Activated naive CD8-positive, alpha-beta T cell treated with anti-CD3 and anti-CD28 coated beads, Interleukin-2, amount 50 U/mL, for 16 hours (primary cell): ENCODE measurements around the gene PRTFDC1.

Experiments used
- DNase-seq: peaks from one replicate; pipeline ENCODE4 v3.0.0-alpha.2; 2020; ENCODE audit warnings: low read depth, low spot score

PRTFDC1 gene

DNA sequence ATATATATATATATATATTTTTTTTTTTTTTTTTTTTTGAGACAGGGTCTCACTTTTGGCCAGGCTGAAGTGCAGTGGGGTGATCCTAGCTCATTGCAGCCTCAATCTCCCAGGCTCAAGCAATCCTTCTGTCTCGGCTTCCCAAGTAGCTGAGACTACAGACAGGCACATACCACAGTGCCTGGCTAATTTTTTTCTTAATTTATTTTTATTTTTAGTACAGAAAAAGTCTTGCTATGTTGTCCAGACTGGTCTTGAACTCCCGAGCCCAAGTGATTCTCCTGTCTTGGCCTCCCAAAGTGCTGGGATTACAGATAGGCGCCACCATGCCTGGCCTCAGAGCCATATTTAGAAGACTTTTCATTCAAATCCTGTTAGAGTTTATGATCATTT is 79.6 kb downstream of the PRTFDC1 start:
- no peak for DNase-seq

DNA sequence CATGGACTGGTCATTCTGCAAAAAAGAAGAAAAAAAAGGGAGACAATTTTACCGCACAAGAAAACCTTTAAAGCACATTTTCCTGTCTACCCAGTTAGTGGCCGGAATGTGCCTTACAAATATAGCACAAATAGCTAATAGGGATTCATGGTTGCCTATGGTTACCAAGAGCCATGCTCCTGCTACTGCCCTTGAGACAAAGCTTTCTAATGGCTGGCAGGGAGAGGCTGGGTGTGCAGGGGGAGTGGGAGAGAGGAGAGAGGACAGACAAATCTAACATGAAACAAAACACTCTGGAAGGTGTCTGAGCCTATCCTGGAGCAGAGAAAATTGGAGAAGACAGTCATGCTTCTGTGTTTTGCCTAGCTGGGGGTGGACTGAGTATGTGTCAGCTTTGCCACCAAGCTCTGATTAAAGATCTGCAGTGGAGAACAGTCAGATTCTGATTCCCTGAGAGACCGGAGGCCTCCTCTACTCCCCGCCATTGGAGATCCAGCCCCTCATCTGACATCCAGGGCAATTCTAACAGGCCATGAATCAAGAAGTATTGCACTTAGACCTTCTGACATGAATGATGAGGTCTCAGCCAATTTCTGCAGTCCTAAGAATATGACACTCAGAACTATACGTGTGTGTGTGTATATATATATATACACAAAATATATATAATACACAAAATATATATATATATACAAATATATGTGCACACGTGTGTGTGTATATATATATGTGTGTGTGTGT is 80.2 kb downstream of the PRTFDC1 start:
- no peak for DNase-seq

DNA sequence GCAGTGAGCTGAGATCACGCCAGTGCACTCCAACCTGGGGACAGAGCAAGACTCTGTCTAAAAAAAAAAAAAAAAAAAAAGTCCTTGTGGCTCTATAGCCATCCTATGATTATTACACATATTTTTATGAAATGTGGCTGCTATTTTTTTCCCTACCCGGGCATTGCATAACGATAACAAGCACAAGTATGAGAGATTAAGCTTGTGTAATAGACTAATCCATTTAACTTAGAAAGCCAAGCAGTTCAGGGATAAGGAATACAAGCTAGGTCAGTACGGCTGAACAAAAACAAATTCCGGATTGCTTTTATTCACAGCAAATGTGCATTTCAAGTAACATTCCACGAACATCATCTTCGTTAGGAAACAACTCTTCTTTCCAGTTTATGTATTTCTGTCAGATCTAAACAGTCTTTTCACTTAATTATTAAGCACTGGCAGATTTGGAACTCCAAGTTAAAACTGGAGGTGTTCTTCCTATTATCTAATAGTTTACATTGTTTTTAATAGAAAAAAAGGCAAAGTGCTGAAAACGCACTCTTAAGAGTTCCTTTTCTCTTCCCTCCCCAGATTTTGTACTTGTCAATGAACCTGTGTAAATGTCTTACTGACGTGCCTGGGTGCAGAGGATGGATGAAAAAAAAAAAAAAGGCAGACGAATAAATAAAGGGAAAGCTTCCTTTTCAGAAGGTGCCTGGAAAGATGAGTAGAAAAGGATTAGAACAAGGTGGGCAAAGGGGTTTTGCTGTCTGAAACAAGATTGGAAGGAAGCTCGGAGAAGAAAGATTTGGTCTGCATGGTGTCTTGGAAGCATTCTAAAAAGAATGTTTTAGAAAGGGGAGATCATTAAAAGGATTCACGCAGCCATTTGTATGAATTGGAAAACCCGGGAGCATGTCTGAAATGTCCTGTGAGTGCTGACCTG is 81.1 kb downstream of the PRTFDC1 start:
- no peak for DNase-seq

DNA sequence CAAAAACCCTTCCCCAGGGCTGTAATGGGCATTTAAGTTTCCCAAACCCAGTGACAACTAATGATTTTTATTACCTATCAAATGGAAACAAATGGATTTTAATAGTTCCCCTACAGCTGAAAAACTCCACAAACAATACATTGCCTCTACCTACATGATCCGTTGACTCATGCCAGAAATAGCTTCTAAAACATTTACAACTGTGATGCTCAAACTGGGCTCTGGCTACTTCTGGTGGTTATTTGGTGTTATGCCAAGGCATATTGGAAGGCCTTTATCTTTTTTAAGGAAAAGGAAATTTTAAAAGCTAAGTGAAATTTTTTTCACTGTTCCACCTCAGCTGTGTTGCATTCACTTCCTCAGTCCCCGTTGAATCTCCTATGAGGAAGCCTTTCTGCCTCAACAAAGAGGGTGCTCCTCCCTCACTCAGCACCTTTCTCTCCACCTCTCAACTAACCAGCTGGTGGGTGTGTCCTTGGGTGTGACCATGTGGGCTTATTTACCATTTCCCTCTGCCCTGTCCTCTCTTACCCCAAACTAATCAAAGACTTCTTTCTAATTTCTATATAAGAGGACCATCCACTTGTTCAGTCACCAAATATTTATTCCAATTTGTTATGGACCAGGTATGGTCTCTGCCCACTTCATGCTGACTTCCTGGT is 82.9 kb downstream of the PRTFDC1 start:
- DNase-seq: no peak

DNA sequence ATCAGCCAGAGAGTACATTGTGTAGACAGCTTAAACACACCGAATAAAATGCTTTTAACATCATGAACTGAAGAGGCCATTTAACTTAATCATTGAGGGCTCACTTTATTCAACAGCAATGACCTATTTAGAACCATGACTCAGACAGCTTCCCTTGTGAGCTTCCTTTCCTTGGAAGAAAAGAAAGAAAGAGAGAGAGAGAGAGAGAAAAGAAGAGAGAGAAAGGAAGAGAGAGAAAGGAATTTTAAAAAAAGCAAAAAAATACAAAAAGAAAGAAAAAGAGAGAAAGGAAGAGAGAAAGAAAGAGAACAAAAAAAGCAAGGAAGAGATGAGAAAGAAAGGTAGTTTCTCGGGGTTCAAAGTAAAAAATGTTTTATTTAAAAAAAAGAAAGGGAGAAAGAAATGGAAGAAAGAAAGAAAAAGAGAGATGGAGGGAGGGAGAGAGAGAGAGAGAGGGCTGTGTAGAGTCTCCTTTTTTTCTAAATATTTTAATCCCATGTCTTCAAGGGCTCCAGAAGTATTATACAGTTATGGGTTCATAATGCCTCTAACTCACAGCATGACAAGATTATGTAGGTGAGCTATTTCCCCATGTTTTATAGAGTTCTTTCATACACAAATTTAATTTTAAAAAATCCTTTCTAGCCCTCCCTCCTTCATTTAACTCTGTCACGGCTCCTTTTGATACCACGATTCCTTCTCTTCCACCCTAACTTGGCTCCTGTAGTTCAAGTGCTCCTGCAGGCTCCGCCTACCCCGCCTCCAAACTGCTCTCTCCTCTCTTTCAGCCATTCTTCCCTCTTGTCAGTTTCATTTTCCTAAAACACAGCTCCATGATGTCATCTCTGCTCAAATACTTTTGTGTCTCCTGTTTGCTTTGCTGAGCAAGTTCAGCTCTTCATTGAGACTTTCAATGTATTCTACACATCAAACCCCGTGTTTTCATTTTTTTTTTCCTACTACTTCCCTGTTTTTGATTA is 85.5 kb downstream of the PRTFDC1 start:
- DNase-seq: no peak

DNA sequence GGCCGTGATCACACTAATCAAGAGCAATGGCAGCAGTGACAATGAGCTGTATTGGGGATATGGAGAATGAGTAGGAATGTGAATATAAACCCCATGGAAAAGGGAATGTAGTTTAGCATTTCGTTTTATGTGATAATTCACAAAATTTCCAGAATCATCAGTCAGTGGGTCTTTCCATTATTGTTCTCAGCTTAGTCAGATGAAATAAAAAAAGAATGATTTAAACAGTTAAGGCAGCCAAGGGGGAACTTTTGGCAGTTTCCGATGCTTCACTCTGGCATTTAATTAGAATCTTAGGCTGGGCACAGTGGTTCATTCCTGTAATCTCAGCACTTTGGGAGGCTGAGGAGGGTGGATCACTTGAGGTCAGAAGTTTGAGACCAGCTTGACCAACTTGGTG is 86.6 kb downstream of the PRTFDC1 start:
- DNase-seq: no peak

DNA sequence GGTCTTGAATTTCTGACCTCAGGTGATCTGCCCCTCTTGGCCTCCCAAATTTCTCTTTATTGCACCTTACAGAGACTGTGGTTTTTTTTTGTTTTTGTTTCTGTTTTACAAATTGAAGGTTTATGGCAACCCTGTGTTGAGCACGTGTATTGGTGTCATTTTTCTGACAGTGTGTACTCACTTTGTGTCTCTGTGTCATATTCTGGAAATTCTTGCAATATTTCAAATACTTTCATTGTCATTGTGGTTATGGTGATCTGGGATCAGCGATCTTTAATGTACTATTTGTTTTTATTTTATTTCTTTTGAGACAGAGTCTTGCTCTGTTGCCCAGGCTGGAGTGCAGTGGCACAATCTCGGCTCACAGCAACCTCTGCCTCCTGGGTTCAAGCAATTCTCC is 89.8 kb downstream of the PRTFDC1 start:
- no peak for DNase-seq

DNA sequence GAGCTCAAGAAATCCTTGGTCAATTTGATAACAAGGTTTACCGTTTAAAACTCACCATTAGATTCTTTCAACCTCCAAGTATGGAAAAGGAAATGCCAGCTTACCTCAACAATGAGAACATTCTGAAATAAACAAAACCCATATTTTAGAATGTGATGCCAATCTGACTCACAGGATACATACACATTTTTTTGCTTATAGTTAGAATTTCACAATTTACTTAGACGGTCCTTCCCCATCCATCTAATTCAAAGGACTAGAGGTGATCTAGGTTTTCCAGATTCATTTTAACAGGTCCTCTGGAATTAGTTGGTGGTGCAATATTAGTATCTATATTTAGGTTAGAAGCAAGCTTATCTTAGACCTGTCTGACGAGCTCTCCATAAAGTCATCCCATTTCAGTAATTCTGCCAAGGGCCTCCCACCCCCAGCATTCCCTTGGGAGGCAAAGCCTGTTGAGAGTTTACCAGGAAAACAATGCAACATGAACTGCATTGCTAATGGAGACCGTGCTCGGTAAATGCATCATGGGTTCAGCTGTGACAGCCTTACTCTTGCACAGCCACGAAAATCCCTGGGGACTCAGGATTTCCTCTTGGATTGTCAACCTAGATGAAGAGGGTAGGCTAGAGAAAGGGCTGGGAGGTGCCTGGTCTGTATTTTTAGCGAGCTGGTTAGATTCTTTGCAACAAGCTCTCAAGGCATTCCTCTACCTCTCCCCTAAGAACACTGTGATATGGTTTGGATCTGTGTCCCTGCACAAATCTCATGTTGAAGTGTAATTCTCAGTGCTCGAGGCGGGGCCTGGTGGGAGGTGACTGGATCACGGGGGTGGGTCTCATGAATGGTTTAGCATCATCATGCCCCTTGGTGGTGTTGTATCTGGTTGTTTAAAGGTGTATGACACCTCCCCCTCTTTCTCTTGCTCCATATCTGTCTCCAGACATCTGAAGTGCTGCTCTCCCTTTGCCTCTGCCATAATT is 93.8 kb downstream of the PRTFDC1 start:
- no peak for DNase-seq

DNA sequence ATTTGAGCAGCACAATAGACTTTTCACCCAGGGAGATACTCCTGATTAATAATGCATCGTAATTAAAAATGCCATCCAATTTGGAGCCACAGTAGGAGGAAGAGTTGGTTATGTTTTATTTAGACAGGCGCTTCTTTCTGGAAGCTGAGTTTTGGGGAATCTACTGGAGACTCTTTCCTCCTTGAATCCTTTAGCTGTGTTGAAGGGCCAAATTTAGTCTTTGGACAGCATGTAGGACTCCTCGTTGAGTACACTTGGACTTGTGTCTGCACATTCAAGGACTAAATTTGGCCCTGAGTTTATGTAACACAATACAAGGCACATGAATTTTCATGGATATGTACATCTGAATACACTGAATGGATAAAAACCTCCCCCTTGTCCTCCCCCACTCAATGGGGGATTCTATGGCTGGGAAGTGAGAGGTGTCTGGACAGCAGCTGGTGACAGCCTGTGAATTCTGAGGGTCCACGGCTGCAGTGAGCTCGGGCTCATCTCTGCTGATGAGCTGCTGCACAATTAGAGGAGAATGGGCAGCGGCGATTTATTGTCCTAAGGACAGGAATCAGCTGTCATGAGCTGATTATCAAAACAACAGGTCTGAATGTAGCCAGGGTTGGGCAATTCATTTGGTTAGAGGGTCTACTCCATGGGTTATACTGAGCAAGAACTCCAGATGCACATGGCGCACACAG is 95.2 kb downstream of the PRTFDC1 start:
- no peak for DNase-seq

DNA sequence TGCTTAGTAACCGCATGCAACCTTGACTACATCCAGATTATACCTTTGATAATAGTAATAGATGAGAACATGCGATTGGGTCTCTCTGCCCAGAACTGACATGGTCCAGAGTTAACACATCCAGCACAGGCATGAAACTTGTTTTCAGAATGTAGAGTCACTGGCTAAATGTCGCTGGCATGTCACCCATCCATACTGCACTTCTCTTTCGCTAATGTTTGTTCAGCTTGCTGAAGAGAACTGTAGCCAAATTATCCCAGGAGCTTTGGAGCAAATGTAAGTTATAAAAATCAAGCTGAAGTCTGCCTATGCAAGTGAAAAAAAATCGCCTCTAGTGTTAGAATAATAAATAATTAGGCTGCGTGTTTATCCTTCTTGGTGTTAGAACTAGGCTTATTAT is 98.2 kb downstream of the PRTFDC1 start:
- no peak for DNase-seq

DNA sequence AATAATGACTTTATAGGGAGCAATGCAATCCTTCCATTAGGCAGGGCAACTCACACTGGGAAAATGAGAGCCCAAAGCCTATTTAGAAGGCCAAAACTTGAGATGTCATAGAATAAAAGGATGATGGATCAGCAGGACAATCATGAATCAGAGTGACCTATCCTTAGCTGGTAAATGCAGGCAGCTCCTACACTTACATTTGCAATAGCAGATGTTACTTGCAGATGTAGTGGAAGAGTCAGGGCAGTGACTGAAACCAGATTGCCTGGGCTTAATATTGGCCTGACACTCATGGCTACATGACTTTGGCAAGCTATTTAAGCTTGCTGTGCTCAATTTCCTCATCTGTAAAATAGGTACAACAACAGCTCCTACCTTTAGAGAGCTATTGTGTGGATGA is 98.7 kb downstream of the PRTFDC1 start:
- no peak for DNase-seq

DNA sequence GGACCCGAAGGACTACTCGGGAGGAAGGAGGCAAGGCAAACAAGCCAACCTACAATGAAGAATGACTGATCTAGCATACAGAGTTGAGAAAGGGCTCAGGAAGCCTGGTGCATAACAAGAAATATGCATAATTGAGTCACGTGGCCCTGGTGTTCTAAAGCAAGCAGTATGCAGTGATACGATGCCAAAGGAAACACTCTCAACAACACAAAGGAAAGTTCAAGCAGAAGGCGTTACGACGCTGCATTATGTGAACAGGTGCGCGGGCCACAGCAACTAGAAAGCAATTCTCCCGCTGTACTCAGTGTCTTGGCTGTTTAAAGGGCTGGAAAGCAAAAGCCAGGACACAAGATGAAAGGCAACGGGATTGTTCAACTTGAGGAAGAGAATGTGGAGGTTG is 100.8 kb downstream of the PRTFDC1 start:
- no peak for DNase-seq

DNA sequence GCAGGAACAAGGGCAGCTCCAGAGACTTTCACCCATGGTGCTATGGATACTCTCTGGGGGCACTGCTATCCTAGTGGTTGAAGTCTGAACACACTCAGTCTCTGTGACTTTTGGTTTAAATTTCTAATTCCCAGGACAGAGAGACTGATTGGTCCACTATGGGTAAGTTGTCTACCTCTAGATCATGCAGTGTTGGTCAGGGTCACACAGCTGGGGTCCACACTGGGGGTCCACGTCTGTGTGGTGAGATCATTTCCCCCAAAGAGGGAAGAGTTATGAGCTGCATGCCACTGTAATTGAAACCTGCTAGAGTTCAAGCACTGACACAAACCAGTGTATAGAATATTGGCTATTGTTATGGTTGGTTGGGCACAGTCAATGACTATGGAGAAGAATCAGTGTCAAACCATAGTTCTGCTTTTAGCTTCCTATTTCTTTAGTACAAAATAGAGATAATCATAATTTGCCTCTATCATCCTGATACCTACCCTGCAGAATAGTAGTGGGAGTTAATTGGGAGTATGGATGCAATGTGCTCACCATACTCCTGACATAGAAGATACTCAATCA is 101.6 kb downstream of the PRTFDC1 start:
- DNase-seq: no peak

DNA sequence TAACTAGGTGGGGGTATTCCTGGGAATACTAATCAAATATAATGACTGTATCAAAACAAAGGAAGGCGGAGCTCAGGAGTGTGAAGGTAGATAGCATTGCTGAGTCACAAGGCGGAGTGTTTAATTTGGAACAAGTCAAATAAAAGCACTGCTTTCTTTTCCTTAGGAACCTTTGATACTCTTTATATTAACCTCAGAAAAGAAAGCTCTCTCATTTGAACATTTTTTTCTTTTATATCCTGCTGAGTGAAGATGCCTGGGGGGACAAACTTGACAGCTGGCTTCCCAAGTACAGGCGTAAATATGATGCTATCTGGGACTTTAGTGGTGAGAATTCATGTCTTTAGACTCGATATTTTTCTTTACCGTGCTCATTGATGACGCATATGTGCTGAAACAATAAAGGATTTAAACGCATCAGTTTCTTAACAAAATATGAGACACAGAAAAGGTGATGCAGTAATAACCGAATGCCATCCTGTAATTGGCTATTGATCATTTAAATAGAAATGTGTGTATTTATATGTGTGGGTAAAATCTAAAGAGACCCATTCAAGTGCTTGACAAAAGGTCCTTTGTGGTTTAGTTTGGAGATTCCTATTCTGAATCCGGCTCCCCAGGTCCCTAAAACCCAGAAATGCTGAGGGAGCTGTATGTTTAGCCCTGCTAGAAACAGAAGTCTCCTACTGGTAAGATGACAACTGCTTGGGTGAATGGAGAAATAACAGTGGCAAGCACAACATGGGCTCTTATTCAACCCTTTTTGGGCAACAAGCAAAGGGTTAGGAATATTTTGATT is 102.7 kb downstream of the PRTFDC1 start:
- DNase-seq: no peak

DNA sequence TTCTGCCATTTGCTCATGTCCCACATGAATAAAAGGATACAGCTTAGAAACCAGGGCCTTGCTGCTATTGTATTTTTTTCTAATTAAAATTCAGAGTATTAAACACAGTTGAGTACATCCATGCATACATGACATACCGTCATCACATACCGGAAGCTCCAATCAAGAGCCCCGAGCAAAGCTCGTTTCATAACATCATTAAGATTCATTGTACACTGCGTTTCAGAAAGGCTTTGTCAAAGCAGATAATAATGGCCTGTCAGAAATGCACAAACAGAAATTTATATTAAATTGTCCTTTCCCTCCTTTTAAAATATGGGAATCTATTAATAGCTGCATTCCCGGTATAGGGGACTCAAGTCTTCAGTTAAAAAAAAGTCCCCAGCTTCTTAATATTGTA is 103.4 kb downstream of the PRTFDC1 start:
- DNase-seq: no peak

DNA sequence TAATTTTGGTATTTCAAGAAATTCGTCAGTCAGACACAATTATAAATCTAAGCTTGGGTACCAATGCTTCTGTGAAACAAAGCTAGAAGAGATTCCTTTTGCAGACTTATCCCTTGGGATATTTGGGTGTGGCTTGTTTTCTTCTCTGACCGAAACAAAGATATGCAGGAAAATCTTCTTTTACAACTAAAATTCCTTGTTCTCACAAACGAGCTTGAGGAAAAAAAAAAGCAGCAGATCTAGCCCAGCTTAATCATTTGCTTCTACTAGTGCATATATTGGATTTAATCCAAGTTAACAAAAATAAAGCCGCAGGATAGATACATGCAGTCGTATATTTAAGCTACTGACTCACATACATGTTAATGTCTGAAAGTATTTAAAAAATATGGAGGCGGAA is 104.2 kb downstream of the PRTFDC1 start:
- no peak for DNase-seq

DNA sequence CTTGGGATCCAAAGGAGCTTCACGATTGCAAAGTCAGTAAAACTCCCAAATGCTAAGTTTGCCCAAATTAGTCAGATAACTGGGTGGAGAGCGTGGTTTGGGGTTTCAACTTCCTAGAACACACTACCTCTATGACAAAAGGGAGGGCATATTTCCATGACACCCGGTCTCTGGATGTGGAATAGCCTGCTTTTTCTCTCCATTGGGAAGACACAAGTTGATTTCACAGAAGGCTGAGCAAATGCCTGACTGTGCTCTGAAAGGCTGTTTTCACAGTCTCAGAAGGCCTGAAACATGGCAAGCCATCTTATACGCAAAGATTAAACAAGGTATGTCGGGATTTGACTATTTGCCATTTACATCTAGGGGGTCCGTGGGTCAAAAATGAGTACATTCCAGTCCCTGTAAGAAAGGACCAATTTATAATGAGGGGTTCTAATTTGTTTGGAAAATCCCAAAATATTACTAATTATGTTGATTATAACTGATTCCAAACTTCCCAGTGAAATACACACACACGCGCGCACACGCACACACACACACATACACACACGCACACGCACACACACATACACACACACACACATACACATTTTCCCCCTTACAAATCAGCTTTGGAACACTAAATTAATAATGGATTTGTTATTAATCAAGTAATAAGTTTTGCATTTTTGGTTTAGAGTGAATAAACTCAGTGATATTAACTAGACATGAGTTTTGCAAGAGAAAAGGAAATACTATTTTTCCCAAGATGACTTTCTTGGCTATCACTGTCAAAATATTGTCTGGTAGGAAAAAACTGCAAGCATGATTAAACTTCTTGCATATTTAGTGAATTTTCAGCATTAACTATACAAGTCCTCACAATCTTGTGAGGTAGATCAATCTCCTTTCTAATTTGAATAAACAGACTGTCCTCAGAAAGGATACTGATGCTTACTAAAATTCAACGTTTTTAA is 105.0 kb downstream of the PRTFDC1 start:
- DNase-seq: no peak
